ENCODE measurements around the gene PHIP. TPM values are rescaled to one million over a fixed set of nuclear protein-coding genes. Genes with fewer than 3 reads are reported as not detected.

The PHIP gene
- total RNA-seq = 10 to 100 TPM; 32.2 to 41.0 (median 36.8) TPM

- peak within 1 kb of the TSS; percentile 99 to 100 (median 100) for H3K27ac ChIP-seq
- TF ChIP-seq CTCF (IDR thresholded peaks at IDR 0.05) = peak in 1 of 5 experiments; percentile 43
- TF ChIP-seq POLR2A (IDR thresholded peaks at IDR 0.05) = peak; percentile 41 to 70
- TF ChIP-seq EP300 (IDR thresholded peaks at IDR 0.05) = peak; percentile 22 to 87
- no peaks in the 10 kb centered on the region for H3K27me3 ChIP-seq
- H3K9me3 ChIP-seq = no peaks in the 10 kb centered on the region
- peaks cover 0 to 43% (median 20%) of the 10 kb centered on the region in 4 donors for H3K4me1 ChIP-seq
- peak; percentile 87 to 91 for DNase-seq (ENCODE audit: low spot score in 2 of 2)
- 1% methylated on average over 25 to 56 of the region's 73 CpGs for WGBS, 2 donors
- peak within 1 kb of the TSS; percentile 77 to 97 (median 85) for H3K4me3 ChIP-seq
- no peaks in the 10 kb centered on the region for H3K36me3 ChIP-seq
These were observed at the start of gene PHIP for GRCh38 chr6:79078075-79078969. Gene PHIP (minus strand): TSS chr6:79078254. CDS start chr6:79078068, 186 bp downstream.

DNA sequence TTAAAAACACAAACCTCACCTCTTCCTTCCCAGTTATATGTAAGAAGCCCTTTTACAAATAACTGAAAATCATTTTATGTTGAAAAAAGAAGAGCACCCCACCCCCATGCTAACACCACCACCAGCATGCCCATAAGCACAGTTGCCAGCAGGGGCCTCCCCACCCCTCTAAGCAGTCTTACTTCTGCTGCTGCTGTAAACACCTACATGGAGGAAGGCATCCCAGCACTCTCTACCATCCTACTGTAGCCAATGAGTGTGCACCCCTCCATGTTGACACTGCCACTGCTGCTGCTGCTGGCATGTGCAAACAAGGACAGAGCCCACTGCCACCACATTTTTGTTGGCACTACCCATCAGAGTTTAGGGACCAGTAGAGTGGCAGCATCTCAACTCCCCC, 49.6 kb upstream of the PHIP start:
- no peaks in the 10 kb centered on the region for H3K27me3 ChIP-seq
- no peaks in the 10 kb centered on the region for H3K4me1 ChIP-seq
- TF ChIP-seq EP300 (IDR thresholded peaks at IDR 0.05) = no peak
- no peak for TF ChIP-seq POLR2A (IDR thresholded peaks at IDR 0.05)
- no peak for TF ChIP-seq CTCF (IDR thresholded peaks at IDR 0.05)
- no peak overlapping the region for H3K27ac ChIP-seq
- no peak for DNase-seq (ENCODE audit: low spot score in 2 of 2)
- H3K9me3 ChIP-seq = peaks cover 0 to 10% (median 0%) of the 10 kb centered on the region in 4 donors
- no peak overlapping the region for H3K4me3 ChIP-seq
- H3K36me3 ChIP-seq = no peaks in the 10 kb centered on the region

DNA sequence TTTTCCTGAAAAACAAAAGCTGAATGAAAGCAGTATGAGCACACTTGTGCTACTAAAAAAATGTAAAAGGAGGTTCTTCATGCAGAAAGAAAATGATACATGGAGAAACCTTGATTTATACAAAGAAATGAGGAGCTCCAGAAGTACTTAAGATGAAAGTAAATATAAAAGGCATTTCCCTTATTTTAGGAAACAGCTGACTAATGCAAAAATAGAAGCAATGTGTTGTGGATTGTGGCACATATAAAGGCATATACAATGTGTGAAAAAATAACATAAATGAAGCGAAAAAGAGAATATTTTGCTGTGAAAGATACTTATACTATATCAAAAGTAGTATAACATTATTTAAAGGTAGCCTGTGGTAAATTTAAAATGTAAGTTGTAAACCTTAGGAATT, 41.2 kb upstream of the PHIP start:
- Histone ChIP-seq H3K9me3 (peaks cover 0 to 3% (median 0%) of the 10 kb centered on the region in 4 donors), H3K4me1 (no peaks in the 10 kb centered on the region), H3K27ac (no peak overlapping the region), H3K4me3 (no peak overlapping the region), H3K36me3 (no peaks in the 10 kb centered on the region), H3K27me3 (no peaks in the 10 kb centered on the region)
- TF ChIP-seq POLR2A (IDR thresholded peaks at IDR 0.05) (no peak), CTCF (IDR thresholded peaks at IDR 0.05) (no peak), EP300 (IDR thresholded peaks at IDR 0.05) (no peak)
- WGBS, 2 donors = 80 to 93% methylated on average over 1 of the region's 1 CpG
- no peak for DNase-seq (ENCODE audit: low spot score in 2 of 2)

DNA sequence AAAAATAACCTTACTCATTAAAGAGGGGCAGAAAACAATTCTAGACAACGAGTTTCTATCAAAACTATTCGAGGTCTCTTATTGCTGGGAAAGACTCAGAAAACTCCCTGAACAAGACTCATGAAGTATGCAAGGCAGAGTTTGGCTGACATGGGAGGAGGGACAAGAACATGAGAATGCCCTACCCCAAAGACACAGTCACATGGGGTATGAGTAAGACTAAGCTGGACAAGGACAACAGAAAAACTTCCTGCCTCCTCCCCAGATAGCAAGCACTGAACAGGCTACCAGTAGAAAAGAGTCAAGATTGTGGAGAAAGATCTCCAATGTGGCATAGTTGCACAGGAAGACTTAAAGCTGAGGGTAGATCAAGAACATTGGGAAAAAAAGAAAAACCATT, 39.7 kb upstream of the PHIP start:
- DNase-seq (ENCODE audit: low spot score in 2 of 2) = no peak
- H3K27ac ChIP-seq = no peak overlapping the region
- no peaks in the 10 kb centered on the region for H3K27me3 ChIP-seq
- H3K4me3 ChIP-seq = no peak overlapping the region
- H3K4me1 ChIP-seq = no peaks in the 10 kb centered on the region
- no peaks in the 10 kb centered on the region for H3K9me3 ChIP-seq
- TF ChIP-seq EP300 (IDR thresholded peaks at IDR 0.05) (no peak), CTCF (IDR thresholded peaks at IDR 0.05) (no peak), POLR2A (IDR thresholded peaks at IDR 0.05) (no peak)
- no peaks in the 10 kb centered on the region for H3K36me3 ChIP-seq
- 84 to 87% methylated on average over 2 of the region's 2 CpGs for WGBS, 2 donors

DNA sequence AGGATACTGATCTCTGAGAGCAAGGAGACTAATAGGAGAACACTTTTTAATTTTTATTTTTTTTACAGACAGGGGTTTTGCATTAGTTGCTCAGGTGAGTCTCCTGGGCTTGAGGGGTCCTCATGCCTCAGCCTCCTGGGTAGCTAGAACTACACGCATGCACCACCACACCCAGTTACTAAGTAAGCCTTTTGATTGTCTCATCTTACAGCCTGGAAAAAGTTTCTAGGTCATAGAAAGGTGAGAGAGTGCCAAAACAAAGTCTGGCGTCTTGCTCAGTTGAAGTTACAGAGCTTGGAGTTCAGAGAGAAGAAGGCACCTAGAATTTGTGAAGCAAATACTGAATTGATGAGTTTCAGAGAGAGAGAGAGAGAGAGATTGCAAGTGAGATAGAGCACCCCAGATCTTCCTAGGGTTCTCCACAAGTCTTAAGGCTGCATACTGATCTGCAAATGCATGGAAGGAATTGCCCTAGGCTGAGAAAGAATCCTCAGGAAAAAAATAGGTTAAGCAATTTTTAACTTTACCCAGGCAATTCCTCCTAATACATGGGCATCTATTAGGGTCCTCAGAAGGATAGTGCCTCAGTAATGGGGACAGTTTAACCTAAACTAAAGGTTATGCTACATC, 37.6 kb upstream of the PHIP start:
- H3K27me3 ChIP-seq = no peaks in the 10 kb centered on the region
- WGBS, 2 donors = 54 to 63% methylated on average over 2 of the region's 2 CpGs
- no peak for TF ChIP-seq EP300 (IDR thresholded peaks at IDR 0.05)
- no peak for TF ChIP-seq POLR2A (IDR thresholded peaks at IDR 0.05)
- TF ChIP-seq CTCF (IDR thresholded peaks at IDR 0.05) = no peak

More for the DNA sequence above, 37.6 kb upstream of the PHIP start:
- Histone ChIP-seq H3K36me3 (no peaks in the 10 kb centered on the region), H3K9me3 (no peaks in the 10 kb centered on the region), H3K4me3 (no peak overlapping the region), H3K4me1 (no peaks in the 10 kb centered on the region), H3K27ac (no peak overlapping the region)
- DNase-seq (ENCODE audit: low spot score in 2 of 2) = no peak
